ENCODE measurements around the gene ZNF688.
"Not testable (repeated sequence)": the region's sequence is repeated elsewhere in the genome, so short reads cannot be mapped to it uniquely, and the experiment has no call there.

DNA sequence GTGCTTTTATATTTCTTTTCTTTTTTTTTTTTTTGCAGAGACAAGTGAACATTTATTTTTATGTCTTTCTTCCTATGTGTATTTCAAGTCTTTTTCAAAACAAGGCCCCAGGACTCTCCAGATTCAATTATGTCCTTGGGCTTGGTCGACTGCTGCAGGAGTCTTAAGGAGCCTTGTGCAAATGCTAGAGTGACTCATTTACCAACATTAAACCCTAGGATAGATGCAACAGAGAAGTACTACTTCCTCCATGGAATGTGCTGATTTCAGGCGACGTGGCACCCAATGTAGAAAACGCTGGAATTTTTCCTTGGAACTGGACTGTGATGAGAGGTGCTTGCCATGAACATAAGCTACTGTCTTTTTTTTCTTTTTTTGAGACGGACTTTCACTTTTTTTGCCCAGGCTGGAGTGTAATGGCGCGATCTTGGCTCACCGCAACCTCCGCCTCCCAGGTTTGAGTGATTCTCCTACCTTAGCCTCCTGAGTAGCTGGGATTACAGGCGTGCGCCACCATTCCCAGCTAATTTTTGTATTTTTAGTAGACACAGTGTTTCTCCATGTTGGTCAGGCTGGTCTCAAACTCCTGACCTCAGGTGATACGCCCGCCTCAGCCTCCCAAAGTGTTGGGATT, 35.0 kb downstream of the ZNF688 start:
- not testable (repeated sequence) for TF ChIP-seq EZH2 (IDR thresholded peaks at IDR 0.05; ENCODE audit: borderline replicate concordance, low read length)
- TF ChIP-seq, protein P1, sequence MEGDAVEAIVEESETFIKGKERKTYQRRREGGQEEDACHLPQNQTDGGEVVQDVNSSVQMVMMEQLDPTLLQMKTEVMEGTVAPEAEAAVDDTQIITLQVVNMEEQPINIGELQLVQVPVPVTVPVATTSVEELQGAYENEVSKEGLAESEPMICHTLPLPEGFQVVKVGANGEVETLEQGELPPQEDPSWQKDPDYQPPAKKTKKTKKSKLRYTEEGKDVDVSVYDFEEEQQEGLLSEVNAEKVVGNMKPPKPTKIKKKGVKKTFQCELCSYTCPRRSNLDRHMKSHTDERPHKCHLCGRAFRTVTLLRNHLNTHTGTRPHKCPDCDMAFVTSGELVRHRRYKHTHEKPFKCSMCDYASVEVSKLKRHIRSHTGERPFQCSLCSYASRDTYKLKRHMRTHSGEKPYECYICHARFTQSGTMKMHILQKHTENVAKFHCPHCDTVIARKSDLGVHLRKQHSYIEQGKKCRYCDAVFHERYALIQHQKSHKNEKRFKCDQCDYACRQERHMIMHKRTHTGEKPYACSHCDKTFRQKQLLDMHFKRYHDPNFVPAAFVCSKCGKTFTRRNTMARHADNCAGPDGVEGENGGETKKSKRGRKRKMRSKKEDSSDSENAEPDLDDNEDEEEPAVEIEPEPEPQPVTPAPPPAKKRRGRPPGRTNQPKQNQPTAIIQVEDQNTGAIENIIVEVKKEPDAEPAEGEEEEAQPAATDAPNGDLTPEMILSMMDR (conservative IDR thresholded peaks at IDR 0.05 in 1 of 2, IDR thresholded peaks at IDR 0.05 in 1 of 2; ENCODE audit: extremely low read depth in 1 of 2, insufficient read depth in 1 of 2, low read depth in 1 of 2, low read length in 2 of 2): not testable (repeated sequence)
